Fibroblast of villous mesenchyme (primary cell): ENCODE measurements around the gene HTT. TPM values are rescaled to one million over a fixed set of nuclear protein-coding genes. Genes with fewer than 3 reads are reported as not detected.

Source experiments
- DNase-seq: peaks from one replicate; pipeline ENCODE4 v3.0.0-alpha.2; 2010; ENCODE audit warnings: low read depth
- H3K4me3 ChIP-seq: 2 replicates; pipeline ENCODE4 v1.5.1; 2011; ENCODE audit warnings: low read depth, mild to moderate bottlenecking, low read length
- CTCF ChIP-seq: IDR thresholded peaks from 2 replicates; pipeline ENCODE4 v1.5.1; 2012; ENCODE audit warnings: low read depth, mild to moderate bottlenecking, low read length; ENCODE audit not compliant: insufficient read depth
- total RNA-seq: library from RNA; depleted of rRNA; stranded (reverse); fragments of >200 nt; gene quantifications from 2 replicates; pipeline ENCODE4 v1.2.3, GENCODE V29; 2012

The HTT gene
- total RNA-seq, 1 donor, result 65.2 TPM

DNA sequence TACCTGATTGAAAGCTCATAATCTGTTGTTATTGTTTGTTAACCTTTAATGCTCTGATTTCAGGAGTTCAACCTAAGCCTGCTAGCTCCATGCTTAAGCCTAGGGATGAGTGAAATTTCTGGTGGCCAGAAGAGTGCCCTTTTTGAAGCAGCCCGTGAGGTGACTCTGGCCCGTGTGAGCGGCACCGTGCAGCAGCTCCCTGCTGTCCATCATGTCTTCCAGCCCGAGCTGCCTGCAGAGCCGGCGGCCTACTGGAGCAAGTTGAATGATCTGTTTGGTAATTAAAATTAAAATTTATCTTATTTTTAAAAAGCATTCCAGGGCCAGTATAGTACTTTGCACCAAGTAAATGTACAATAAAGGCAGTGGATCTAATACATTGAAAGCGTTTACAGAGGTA, 137.4 kb downstream of the HTT start:
- H3K4me3 ChIP-seq, result no peak overlapping the region
- TF ChIP-seq CTCF, result no peak
- no peak for DNase-seq

DNA sequence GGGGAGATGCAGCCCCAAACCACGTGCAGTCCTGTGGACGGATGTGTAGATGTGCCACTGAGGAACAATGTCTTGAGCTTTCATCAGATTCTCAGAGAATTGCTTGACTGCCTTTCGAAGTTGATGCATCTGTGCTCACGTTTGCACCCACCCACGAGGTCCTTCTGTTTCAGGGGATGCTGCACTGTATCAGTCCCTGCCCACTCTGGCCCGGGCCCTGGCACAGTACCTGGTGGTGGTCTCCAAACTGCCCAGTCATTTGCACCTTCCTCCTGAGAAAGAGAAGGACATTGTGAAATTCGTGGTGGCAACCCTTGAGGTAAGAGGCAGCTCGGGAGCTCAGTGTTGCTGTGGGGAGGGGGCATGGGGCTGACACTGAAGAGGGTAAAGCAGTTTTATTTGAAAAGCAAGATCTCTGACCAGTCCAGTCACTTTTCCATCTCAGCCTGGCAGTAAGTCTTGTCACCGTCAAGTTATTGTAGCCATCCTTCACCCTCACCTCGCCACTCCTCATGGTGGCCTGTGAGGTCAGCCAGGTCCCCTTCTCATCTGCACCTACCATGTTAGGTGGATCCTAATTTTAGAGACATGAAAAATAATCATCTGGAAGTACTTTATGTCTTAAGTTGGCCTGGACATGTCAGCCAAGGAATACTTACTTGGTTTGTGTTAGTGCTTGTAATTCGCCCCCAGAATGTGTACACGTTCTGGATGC, 138.1 kb downstream of the HTT start:
- no peak for DNase-seq
- no peak for TF ChIP-seq CTCF
- no peak overlapping the region for H3K4me3 ChIP-seq

DNA sequence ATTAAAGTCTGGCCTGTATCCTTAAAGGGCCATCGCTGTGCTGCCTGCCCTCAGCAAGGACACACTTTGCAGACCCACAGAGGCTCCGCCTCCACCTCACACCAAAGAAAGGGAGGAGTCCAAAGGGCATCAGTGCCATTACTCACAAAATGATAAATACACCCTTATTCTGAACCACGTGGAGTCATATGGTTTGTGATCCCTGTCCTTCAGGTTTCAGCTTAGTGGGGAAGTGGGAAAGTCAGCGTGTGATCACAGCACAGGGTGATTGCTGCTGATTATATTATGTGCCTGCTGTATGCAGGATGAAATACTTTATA, 138.6 kb downstream of the HTT start:
- H3K4me3 ChIP-seq, result no peak overlapping the region
- TF ChIP-seq CTCF, result no peak
- DNase-seq, result no peak

GRCh38 chr4:3213661-3214250, 139.3 kb downstream of the HTT start:
- no peak overlapping the region for H3K4me3 ChIP-seq
- no peak for TF ChIP-seq CTCF
- DNase-seq, result no peak

- H3K4me3 ChIP-seq, result no peak overlapping the region
- TF ChIP-seq CTCF, result no peak
- DNase-seq, result no peak
These were observed 140.8 kb downstream of the HTT start for GRCh38 chr4:3215256-3215655.

GRCh38 chr4:3215733-3216132, 141.3 kb downstream of the HTT start:
- no peak for TF ChIP-seq CTCF
- DNase-seq, result no peak

GRCh38 chr4:3217266-3217665, 142.8 kb downstream of the HTT start:
- no peak for TF ChIP-seq CTCF
- H3K4me3 ChIP-seq, result no peak overlapping the region
- DNase-seq, result no peak

More at GRCh38 chr4:3215733-3216132, 141.3 kb downstream of the HTT start:
- no peak overlapping the region for H3K4me3 ChIP-seq
